CD4-positive, alpha-beta T cell (primary cell): ENCODE results near the gene CTDSP2. TPM values are rescaled to one million over a fixed set of nuclear protein-coding genes. Genes with fewer than 3 reads are reported as not detected.
A peak's percentile ranks its signal among the peaks of the same experiment; 100 is the strongest.

Experiments
- ATAC-seq: fragments of 200-7000 bp; cut with Tn5 transposase; one replicate; pipeline ENCODE4 v1.10.0; 2022; ENCODE audit warnings: mild to moderate bottlenecking; ENCODE audit not compliant: poor library complexity
- CTCF ChIA-PET: fragments of 350-600 bp; sonication (Branson Sonifier 250); formaldehyde crosslinking; loops from one replicate; lab custom pipeline; 2021; ENCODE audit warnings: antibody characterized with exemption, inconsistent platforms; lab: Charles Lee
- POLR2A ChIA-PET: fragments of 350-600 bp; sonication (Branson Sonifier 250); formaldehyde crosslinking; loops from one replicate; lab custom pipeline; 2021; ENCODE audit warnings: antibody characterized with exemption, inconsistent platforms; lab: Charles Lee
- DNase-seq, 14 experiments: peaks; one replicate each; pipeline ENCODE4 v3.0.0-alpha.2; 2013 to 2020; ENCODE audit warnings: mixed read lengths in 2 of 14
- H3K27ac ChIP-seq, 2 donors: one replicate each; pipeline versions ENCODE4 v1.5.1 to v1.7.0; 2013; ENCODE audit warnings: low read length in 2 of 2, low read depth in 1 of 2, mild to moderate bottlenecking in 1 of 2
- H3K27me3 ChIP-seq, 2 experiments: 1 replicate in 1 of 2; 2 replicates in 1 of 2; pipeline versions ENCODE4 v1.6.1 to v1.7.0; 2013; ENCODE audit warnings: low read length in 2 of 2, control low read depth in 1 of 2, mild to moderate bottlenecking in 1 of 2, moderate library complexity in 1 of 2; ENCODE audit not compliant: insufficient read depth in 2 of 2, control insufficient read depth in 1 of 2
- H3K36me3 ChIP-seq: one replicate; pipeline ENCODE4 v1.6.1; 2013; ENCODE audit warnings: low read length, control low read depth; ENCODE audit not compliant: insufficient read depth
- H3K4me1 ChIP-seq: one replicate; pipeline ENCODE4 v1.6.1; 2013; ENCODE audit warnings: low read length, control low read depth; ENCODE audit not compliant: insufficient read depth
- H3K4me3 ChIP-seq: one replicate; pipeline ENCODE4 v1.5.1; 2013; ENCODE audit warnings: mild to moderate bottlenecking, low read length, moderate library complexity
- H3K9me3 ChIP-seq, 2 experiments: 1 replicate in 1 of 2; 2 replicates in 1 of 2; pipeline versions ENCODE4 v1.6.1 to v1.7.0; 2013; ENCODE audit warnings: low read length in 2 of 2, mild to moderate bottlenecking in 2 of 2, control low read depth in 1 of 2, moderate library complexity in 1 of 2; ENCODE audit not compliant: control insufficient read depth in 1 of 2, insufficient read depth in 1 of 2
- H3K27ac Mint-ChIP-seq: one replicate; pipeline ENCODE4 v1.8.0; 2020; ENCODE audit warnings: mixed read lengths
- H3K27me3 Mint-ChIP-seq: one replicate; pipeline ENCODE4 v1.8.0; 2021; ENCODE audit warnings: mixed read lengths
- H3K36me3 Mint-ChIP-seq: one replicate; pipeline ENCODE4 v1.8.0; 2021; ENCODE audit warnings: low read depth, mixed read lengths
- H3K4me1 Mint-ChIP-seq: one replicate; pipeline ENCODE4 v1.8.0; 2021; ENCODE audit warnings: low read depth, mixed read lengths
- H3K4me3 Mint-ChIP-seq: one replicate; pipeline ENCODE4 v1.8.0; 2020; ENCODE audit warnings: mild to moderate bottlenecking, mixed read lengths
- H3K9me3 Mint-ChIP-seq: one replicate; pipeline ENCODE4 v1.8.0; 2020; ENCODE audit warnings: mixed read lengths
- intact Hi-C, 2 experiments: fragments of 100-400 bp; cut with DNase I in 1 of 2; cut with micrococcal nuclease in 1 of 2; formaldehyde crosslinking; loops; one replicate each; pipeline versions ENCODE4 v1.15.1 to v1.9.0; 2023 to 2025; cut with DNase I, micrococcal nuclease
- total RNA-seq, 174 experiments: library from RNA in 2 of 174; stranded (reverse) in 2 of 174; gene quantifications; one replicate each; pipeline ENCODE4 v1.2.3 and lab custom pipeline; 2021 to 2026
- TF ChIP-seq, protein P1 (sequence below): fragments of 200-600 bp; IDR thresholded peaks from one replicate; pipeline ENCODE4 v1.8.0; 2022; ENCODE audit warnings: antibody characterized with exemption, mild to moderate bottlenecking

The CTDSP2 gene
- total RNA-seq, 2 experiments from 2014 or later, result 86.2 to 86.4 TPM

DNA sequence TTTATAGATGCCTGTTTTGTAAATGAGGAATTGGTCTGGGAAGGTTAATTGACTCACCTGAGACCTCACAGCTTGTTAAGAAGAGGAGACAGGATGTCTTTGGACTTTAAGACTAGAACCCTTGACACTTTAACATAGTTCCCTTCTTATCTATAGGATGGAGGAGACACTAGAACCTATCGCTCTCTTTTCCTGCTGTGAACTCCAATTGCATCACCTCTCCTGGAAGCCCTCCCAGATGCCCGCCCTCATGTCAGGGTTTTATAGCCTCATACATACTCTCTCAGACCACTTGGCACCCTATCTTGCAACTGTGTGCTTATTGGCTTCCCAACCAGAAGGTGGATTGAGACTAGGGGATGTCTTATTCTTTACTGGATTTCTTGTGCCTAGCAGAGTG lies 2.5 kb upstream of the CTDSP2 start:
- H3K27ac Mint-ChIP-seq, result peak overlapping the region; percentile 79
- TF ChIP-seq, protein P1, sequence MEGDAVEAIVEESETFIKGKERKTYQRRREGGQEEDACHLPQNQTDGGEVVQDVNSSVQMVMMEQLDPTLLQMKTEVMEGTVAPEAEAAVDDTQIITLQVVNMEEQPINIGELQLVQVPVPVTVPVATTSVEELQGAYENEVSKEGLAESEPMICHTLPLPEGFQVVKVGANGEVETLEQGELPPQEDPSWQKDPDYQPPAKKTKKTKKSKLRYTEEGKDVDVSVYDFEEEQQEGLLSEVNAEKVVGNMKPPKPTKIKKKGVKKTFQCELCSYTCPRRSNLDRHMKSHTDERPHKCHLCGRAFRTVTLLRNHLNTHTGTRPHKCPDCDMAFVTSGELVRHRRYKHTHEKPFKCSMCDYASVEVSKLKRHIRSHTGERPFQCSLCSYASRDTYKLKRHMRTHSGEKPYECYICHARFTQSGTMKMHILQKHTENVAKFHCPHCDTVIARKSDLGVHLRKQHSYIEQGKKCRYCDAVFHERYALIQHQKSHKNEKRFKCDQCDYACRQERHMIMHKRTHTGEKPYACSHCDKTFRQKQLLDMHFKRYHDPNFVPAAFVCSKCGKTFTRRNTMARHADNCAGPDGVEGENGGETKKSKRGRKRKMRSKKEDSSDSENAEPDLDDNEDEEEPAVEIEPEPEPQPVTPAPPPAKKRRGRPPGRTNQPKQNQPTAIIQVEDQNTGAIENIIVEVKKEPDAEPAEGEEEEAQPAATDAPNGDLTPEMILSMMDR, result no peak
- CTCF ChIA-PET, result interaction anchor here (1.0 to 1.5 kb wide), 4 partner anchors 16 to 56 kb away, joined by 3 to 4 read pairs (median 3); no protein-coding TSS in a partner anchor

DNA sequence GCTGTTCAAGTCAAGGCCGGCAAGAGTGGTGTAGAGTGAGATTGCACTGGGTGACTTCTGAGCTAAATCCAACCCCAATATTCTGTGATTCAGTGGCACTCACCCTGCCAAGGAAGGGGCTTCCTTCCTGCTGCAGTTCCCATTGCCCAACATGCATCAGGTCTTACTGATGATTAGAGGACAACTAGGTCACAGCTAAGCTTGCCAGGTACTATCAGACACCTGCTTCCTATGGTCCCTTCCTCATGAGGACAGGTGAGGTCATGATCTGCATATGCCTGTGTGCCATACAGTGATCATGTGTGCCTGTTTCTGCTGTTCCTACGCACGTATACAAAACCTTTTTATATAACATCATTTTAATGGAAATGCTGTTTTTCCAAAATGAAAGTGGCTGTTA lies 1.7 kb upstream of the CTDSP2 start:
- ATAC-seq (no peak), DNase-seq (peak in 2 of 14 experiments; percentile 27 to 40)
- peaks cover 5% of the 10 kb centered on the region for H3K36me3 Mint-ChIP-seq
- intact Hi-C loops, result loop anchor here in 1 of 2 experiments (5.0 kb wide), 2 partner anchors 76 to 96 kb away; partner anchors contain the start of genes CDK4, EEF1AKMT3 and METTL1
- peaks cover 48% of the 10 kb centered on the region for H3K4me1 ChIP-seq
- ChIA-PET POLR2A (interaction anchor here (1.1 to 7.4 kb wide), 6 partner anchors 12 to 66 kb away, joined by 3 to 124 read pairs (median 15); partner anchors contain the start of gene TSFM), CTCF (interaction anchor here (1.0 to 1.8 kb wide), 5 partner anchors 11 to 57 kb away, joined by 3 to 9 read pairs (median 3); no protein-coding TSS in a partner anchor)
- no peak overlapping the region for H3K27ac ChIP-seq
- TF ChIP-seq, protein P1, result no peak
- H3K27me3 ChIP-seq, result peaks cover 3 to 8% of the 10 kb centered on the region in 2 experiments
- no peaks in the 10 kb centered on the region for H3K9me3 Mint-ChIP-seq
- H3K27me3 Mint-ChIP-seq, result peaks cover 9% of the 10 kb centered on the region
- H3K4me3 Mint-ChIP-seq, result peak overlapping the region; percentile 89
- no peaks in the 10 kb centered on the region for H3K36me3 ChIP-seq
- H3K4me1 Mint-ChIP-seq, result peaks cover 46% of the 10 kb centered on the region
- peak overlapping the region; percentile 79 for H3K27ac Mint-ChIP-seq
- H3K9me3 ChIP-seq, result peaks cover 0 to 5% of the 10 kb centered on the region in 2 experiments
- no peak overlapping the region for H3K4me3 ChIP-seq

More for the DNA sequence above, 2.5 kb upstream of the CTDSP2 start:
- Histone ChIP-seq H3K4me1 (peaks cover 40% of the 10 kb centered on the region), H3K36me3 (no peaks in the 10 kb centered on the region), H3K27me3 (peaks cover 3 to 10% of the 10 kb centered on the region in 2 experiments), H3K4me3 (no peak overlapping the region), H3K9me3 (peaks cover 0 to 5% of the 10 kb centered on the region in 2 experiments), H3K27ac (no peak overlapping the region)
- ATAC-seq (no peak), DNase-seq (no peak)
- intact Hi-C loops, result loop anchor here in 1 of 2 experiments (5.0 kb wide), 2 partner anchors 77 to 97 kb away; partner anchors contain the start of genes CDK4, EEF1AKMT3 and METTL1
- peaks cover 46% of the 10 kb centered on the region for H3K4me1 Mint-ChIP-seq
- POLR2A ChIA-PET, result interaction anchor here (1.3 to 7.4 kb wide), 3 partner anchors 12 to 51 kb away, joined by 6 to 124 read pairs (median 46); no protein-coding TSS in a partner anchor
- H3K9me3 Mint-ChIP-seq, result no peaks in the 10 kb centered on the region
- H3K27me3 Mint-ChIP-seq, result peaks cover 9% of the 10 kb centered on the region
- peak overlapping the region; percentile 14 for H3K4me3 Mint-ChIP-seq
- peaks cover 5% of the 10 kb centered on the region for H3K36me3 Mint-ChIP-seq

DNA sequence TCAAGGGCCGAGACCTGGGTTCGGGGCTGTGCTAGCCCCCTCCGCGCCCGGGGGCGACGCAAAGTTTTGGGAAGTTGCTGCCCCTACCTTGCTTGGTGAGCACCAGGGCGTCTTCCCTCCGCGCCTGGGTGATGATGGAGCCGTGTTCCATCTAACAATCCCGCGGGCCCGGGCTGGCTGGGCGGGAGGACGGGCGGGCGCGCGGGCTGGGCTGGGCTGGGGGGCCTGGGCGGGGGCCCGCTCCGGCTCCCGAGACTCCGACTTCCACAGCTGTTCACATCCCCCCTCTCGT lies 298 bp downstream of the CTDSP2 start:
- Histone ChIP-seq H3K4me3 (peak overlapping the region; percentile 86), H3K27me3 (no peaks in the 10 kb centered on the region), H3K4me1 (peaks cover 50% of the 10 kb centered on the region), H3K27ac (peak overlapping the region; percentile 57 to 91), H3K36me3 (peaks cover 3% of the 10 kb centered on the region), H3K9me3 (no peaks in the 10 kb centered on the region)
- peak in 2 of 14 experiments; percentile 24 to 52 for DNase-seq
- peak overlapping the region; percentile 87 for H3K4me3 Mint-ChIP-seq
- intact Hi-C loops, result loop anchor here in 1 of 2 experiments (5.0 kb wide), 2 partner anchors 74 to 94 kb away; partner anchors contain the start of genes CDK4, EEF1AKMT3 and METTL1
- CTCF ChIA-PET, result interaction anchor here (0.7 to 3.9 kb wide), 4 partner anchors 12 to 60 kb away, joined by 3 to 13 read pairs (median 4); no protein-coding TSS in a partner anchor
- H3K27me3 Mint-ChIP-seq, result no peaks in the 10 kb centered on the region
- H3K4me1 Mint-ChIP-seq, result peaks cover 53% of the 10 kb centered on the region
- POLR2A ChIA-PET, result interaction anchor here (0.7 to 7.4 kb wide), 16 partner anchors 10 to 104 kb away, joined by 3 to 124 read pairs (median 5); partner anchors contain the start of genes ATP23, AVIL, MARCHF9 and TSFM
- no peaks in the 10 kb centered on the region for H3K9me3 Mint-ChIP-seq
- peaks cover 14% of the 10 kb centered on the region for H3K36me3 Mint-ChIP-seq
- TF ChIP-seq, protein P1, result no peak
- peak; percentile 20 for ATAC-seq
- H3K27ac Mint-ChIP-seq, result peak overlapping the region; percentile 92
